HUES48 (cell line): Measurements from ENCODE around the gene GLB1L.
"Not testable (repeated sequence)": the region's sequence is repeated elsewhere in the genome, so short reads cannot be mapped to it uniquely, and the experiment has no call there.

Experiments
- H3K27ac ChIP-seq: one replicate; pipeline ENCODE4 v1.7.0; 2013; ENCODE audit warnings: low read depth, low read length, inconsistent platforms
- H3K27me3 ChIP-seq: 2 replicates; pipeline ENCODE4 v1.6.1; 2013; ENCODE audit warnings: mild to moderate bottlenecking, low read length; ENCODE audit not compliant: control insufficient read depth, insufficient read depth
- H3K36me3 ChIP-seq: 2 replicates; pipeline ENCODE4 v1.6.1; 2013; ENCODE audit warnings: low read length; ENCODE audit not compliant: control insufficient read depth, insufficient read depth
- H3K4me1 ChIP-seq: 2 replicates; pipeline ENCODE4 v1.6.1; 2013; ENCODE audit warnings: mild to moderate bottlenecking, low read length; ENCODE audit not compliant: control insufficient read depth, insufficient read depth
- H3K4me3 ChIP-seq: 2 replicates; pipeline ENCODE4 v1.5.1; 2013; ENCODE audit warnings: mild to moderate bottlenecking, low read depth, low read length
- H3K9ac ChIP-seq: 2 replicates; pipeline ENCODE4 v1.6.1; 2013; ENCODE audit warnings: mild to moderate bottlenecking, low read depth, low read length, moderate library complexity
- H3K9me3 ChIP-seq: 2 replicates; pipeline ENCODE4 v1.6.1; 2013; ENCODE audit warnings: low read length; ENCODE audit not compliant: control insufficient read depth, insufficient read depth

Gene GLB1L

DNA sequence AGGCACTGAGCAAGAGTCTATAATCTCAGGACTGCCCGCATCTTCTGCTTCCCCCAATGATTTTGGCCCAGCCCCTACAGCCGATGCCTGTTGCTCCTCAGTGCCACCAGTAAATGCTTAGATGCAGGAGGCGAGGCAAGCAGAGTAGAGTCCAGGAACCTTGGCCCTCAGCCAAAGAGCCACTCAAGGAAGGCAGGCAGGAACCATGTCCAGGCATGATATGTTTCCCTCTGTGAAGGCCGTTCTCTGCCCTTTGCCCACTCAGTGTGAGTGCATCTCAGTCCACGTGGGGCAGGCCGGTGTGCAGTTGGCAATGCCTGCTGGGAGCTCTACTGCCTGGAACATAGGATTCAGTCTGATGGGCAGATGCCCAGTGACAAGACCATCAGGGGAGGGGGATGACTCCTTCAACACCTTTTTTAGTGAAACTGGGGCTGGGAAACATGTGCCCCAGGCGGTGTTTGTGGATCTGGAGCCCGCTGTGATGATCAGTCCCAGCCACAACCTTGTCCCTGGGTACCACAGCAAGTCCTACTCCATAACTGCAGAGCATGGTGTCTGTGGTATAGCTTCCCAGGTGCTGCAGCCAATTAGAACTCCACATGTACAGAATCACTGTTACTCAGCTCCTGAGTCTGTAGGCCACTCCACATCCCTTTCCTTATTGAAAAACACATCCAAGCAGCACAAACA lies 24.3 kb upstream of the GLB1L start:
- H3K9me3 ChIP-seq, result no peaks in the 10 kb centered on the region
- H3K36me3 ChIP-seq, result no peaks in the 10 kb centered on the region
- no peak overlapping the region for H3K4me3 ChIP-seq
- peaks cover 5% of the 10 kb centered on the region for H3K4me1 ChIP-seq
- H3K9ac ChIP-seq, result no peak overlapping the region
- H3K27me3 ChIP-seq, result peaks cover 8% of the 10 kb centered on the region; the same call in 1 of the 2 replicates
- no peak overlapping the region for H3K27ac ChIP-seq

DNA sequence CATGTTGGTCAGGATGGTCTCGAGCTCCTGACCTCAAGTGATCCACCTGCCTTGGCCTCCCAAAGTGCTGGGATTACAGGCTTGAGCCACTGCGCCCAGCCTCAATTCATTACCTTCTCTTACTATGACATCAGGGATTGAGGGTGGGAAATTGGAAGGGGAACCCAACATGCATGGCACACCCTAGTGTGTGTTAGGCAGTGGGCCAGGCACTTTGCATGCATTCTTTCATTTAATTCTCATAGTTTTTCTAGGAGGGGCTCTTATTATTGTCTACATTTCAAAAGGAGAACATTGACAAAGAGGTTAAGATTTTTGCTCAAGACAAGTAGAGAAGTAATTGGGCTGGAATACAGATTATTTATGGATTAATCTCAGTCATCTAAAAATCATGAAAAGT lies 23.1 kb upstream of the GLB1L start:
- no peak overlapping the region for H3K9ac ChIP-seq
- no peaks in the 10 kb centered on the region for H3K9me3 ChIP-seq
- H3K27ac ChIP-seq, result no peak overlapping the region
- peaks cover 8% of the 10 kb centered on the region; the same call in 1 of the 2 replicates for H3K27me3 ChIP-seq
- H3K4me3 ChIP-seq, result no peak overlapping the region
- H3K36me3 ChIP-seq, result no peaks in the 10 kb centered on the region
- H3K4me1 ChIP-seq, result no peaks in the 10 kb centered on the region

DNA sequence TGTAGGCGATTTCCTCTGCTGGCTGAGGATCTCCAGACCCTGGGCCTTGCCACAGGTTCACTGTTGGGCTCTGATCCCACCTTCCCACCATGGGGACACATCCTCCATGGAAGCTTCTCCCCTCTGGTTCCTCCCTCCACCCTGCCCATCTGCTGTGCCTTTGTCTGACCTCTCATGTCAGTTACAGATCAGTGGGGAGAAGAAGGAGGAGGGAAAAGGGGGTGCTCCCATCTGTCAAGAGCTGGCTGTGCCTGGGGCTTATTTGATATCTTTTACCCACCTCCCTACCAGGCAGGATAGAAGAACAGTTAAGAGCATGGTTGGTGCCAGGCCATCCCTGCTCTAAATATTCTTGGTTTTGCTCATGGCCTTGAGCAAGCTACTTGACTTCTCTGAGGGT lies 21.6 kb upstream of the GLB1L start:
- Histone ChIP-seq H3K9ac (no peak overlapping the region), H3K4me1 (no peaks in the 10 kb centered on the region), H3K36me3 (no peaks in the 10 kb centered on the region), H3K9me3 (no peaks in the 10 kb centered on the region), H3K4me3 (no peak overlapping the region), H3K27me3 (0 out of 2 replicates have a peak, but pooled peaks cover 4% of the 10 kb centered on the region), H3K27ac (no peak overlapping the region)

DNA sequence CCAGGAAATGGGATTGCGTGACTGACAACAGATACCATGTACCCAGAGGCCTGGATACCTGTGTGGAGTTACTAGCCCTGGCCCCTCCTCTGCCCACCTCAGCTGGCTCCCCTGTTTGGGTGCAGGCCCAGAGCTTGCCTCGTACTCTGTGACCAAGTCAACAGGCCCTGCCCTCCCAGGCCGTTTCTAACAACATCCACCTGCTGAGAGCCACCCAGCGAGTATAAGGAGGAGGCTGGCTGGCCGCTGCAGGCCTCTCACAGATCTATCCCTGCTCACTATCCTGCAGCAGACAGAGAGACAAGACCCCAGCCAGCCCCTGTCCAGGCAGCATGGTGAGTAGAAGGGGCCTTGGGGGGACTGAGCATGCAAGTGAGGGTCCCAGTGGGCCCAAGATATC lies 21.0 kb upstream of the GLB1L start:
- H3K4me3 ChIP-seq, result no peak overlapping the region
- no peaks in the 10 kb centered on the region for H3K9me3 ChIP-seq
- H3K27me3 ChIP-seq, result peaks cover 10% of the 10 kb centered on the region; the same call in 1 of the 2 replicates
- H3K27ac ChIP-seq, result no peak overlapping the region
- H3K9ac ChIP-seq, result no peak overlapping the region
- H3K36me3 ChIP-seq, result no peaks in the 10 kb centered on the region
- no peaks in the 10 kb centered on the region for H3K4me1 ChIP-seq

DNA sequence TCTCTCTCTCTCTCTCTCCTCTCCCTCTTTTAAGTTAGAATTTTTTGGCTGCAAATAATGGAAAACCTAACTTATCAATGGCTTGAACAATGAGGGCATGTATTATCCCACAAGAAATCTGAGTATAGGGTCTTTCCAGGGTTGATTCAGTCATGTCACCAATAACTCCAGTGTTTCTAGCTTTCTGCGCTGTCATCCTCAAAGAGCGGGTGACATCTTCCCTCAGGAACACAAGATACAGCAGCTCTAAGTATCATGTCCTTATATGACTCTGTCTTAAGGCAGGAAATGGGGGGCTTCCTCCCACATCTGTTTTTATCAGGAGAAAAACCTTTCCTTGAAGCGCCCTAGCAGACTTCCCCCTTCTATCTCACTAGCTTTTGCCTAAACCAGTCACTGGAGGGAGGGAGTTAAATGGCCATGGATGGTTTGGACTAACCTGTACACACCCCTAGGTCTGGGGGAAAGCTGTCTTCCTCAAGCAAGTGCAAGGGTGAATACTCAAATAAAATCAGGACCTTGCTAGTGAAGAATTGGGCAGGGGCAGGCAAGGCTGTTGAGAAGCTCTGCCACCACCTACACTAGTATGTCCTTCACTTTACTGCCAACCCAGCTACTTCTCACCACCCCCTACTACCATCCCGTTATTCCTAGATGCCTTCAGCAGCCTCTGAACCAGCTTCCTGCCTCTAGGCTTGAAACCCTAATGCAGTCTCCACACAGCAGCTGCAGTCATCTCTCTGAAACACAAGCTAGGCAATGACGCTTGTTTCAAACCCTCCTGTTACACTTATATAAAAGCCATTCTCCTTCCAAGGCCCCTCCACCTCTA lies 16.0 kb upstream of the GLB1L start:
- Histone ChIP-seq H3K36me3 (no peaks in the 10 kb centered on the region), H3K27me3 (peaks cover 22% of the 10 kb centered on the region), H3K9ac (no peak overlapping the region), H3K9me3 (no peaks in the 10 kb centered on the region), H3K4me1 (no peaks in the 10 kb centered on the region), H3K27ac (no peak overlapping the region), H3K4me3 (no peak overlapping the region)

DNA sequence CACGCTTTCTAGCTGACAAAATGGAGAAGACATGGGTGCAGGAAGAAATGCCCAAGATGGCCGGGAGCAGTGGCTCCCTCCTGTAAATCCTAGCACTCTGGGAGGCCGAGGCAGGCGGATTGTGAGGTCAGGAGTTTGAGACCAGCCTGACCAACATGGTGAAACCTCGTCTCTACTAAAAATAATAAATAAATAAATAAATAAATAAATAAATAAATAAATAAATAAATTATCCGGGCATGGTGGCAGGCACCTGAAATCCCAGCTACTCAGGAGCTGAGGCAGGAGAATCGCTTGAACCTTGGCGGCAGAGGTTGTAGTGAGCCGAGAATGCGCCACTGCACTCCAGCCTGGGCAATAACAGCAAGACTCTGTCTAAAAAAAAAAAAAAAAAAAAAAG lies 13.7 kb upstream of the GLB1L start:
- not testable (repeated sequence) for H3K4me1 ChIP-seq, H3K9ac ChIP-seq, H3K27ac ChIP-seq, H3K4me3 ChIP-seq, H3K36me3 ChIP-seq, H3K9me3 ChIP-seq
- H3K27me3 ChIP-seq, result peaks cover 44% of the 10 kb centered on the region

DNA sequence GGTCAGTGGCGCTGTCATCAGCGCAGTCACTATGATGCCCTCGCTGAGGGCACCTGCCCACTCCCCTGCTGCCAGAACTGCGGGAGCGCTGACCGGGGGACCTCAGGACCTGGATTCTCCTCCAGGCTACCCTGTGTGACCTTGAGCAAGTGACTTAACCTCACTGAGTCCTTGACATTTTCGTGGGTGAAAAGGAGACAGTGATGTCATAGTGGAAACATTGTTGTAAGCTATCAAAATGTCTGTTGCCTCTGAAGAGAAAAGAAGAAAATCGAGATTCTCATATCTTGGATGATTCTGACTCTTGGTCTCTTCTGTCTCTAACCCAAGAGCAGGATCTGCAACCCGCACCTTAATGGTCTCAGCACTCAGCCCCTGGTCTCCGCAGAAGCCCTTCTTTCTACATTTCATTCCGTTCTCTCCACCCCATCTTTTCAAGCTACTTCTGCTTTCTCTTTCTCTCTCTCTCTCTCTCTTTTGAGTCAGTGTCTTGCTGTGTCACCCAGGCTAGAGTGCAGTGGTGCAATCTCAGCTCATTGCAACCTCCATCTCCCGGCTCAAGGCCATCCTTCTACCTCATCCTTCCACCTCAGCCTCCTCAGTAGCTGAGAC lies 9.5 kb upstream of the GLB1L start:
- no peak overlapping the region for H3K9ac ChIP-seq
- H3K27me3 ChIP-seq, result peaks cover 63% of the 10 kb centered on the region
- no peaks in the 10 kb centered on the region for H3K9me3 ChIP-seq
- peaks cover 15% of the 10 kb centered on the region for H3K4me1 ChIP-seq
- H3K4me3 ChIP-seq, result peak overlapping the region; percentile 73
- H3K27ac ChIP-seq, result no peak overlapping the region
- peaks cover 6% of the 10 kb centered on the region for H3K36me3 ChIP-seq

DNA sequence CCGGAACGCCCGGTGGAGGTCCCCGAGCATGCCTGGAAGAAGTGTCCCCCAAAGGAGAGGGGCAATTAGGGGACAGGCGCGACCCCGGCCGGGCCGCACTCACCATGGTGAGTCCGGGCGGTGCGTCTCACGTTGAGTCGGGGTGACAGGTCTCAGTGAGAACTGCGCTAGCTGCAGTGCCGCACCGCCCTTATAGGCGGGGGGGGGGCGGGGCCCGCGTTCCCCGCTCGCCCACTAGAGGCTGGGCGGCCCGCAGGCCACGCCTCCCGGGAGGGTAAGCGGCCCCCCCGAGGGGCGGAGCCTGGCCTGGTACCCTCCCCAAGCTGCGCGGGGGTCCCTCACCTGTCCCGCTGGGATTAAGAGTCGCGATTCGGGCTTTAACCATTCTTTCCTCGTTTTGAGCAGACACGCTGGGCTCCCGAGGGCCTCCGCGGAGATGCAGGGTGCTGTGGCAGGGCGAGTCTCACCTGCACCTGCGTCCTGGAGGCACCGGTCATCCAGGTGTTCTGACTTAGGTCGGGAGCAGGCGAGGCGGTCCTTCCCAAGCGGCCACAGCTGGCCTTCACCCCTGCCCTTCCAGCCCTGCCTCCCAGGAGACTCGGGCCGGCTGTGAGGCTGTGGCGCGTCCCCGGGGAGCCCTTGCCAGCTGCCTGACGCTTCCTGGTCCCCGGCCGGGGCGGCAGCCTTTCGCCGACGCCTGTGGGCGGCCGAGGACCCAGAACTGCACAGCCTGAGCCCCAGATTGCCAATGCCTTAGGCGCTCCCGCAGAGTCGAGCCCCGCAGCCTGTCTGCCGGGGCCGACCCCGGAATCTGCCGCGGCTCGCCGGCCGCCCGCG lies 8.7 kb upstream of the GLB1L start, which contains the start of gene TUBA4A:
Gene TUBA4A (minus strand): TSS at position 166 of the 837 bp plus-strand sequence. CDS start 60 bp downstream, at position 106.
- Histone ChIP-seq H3K27me3 (peaks cover 58% of the 10 kb centered on the region), H3K4me3 (peak within 1 kb of the TSS; percentile 73), H3K4me1 (peaks cover 15% of the 10 kb centered on the region), H3K36me3 (peaks cover 7% of the 10 kb centered on the region), H3K9ac (no peak within 1 kb of the TSS), H3K27ac (no peak within 1 kb of the TSS), H3K9me3 (no peaks in the 10 kb centered on the region)

DNA sequence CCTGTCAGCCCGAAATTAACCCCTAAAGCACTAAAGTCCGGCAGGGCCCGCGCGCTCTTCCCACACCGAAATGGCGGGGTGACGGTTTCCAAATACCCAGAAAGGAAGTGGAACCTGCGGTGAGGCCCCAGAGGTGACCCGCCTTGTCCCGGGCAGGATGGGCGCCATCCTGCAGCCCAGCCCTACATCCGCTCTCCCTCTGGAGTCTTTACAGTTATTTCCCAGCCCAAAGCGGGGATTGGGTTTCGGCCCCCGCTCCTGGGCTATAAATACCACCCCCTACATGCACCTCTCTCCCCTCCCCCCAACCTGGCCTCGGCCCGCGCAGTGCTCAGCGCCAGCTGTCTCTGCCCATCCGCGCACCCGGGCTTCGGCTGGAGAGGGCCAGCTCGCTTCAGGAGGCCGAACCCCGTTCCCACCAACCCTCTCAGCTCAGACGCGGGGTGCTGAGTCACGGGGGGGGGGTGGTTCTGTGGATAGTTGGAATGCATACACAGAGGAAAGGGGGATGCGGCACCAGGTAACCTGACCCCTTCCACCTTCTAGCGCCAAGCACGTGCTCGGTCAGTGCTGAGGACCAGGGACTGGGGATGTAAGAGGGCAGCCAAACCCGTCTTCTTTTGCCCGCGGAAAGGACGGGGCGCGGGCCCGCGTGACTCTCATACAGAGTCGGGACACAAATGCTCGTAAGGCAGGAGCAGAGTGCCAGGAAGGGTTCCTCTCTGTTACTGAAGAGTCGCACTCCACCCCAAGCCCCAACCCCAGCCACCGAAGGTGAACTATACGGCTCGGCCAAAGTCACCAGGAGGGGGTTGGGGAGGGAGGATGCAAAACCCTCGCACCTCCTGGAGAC lies 7.9 kb upstream of the GLB1L start, which contains the start of gene TUBA4B:
Gene TUBA4B (plus strand): TSS at position 344 of the 853 bp plus-strand sequence. CDS start 165 bp downstream, at position 509.
- Histone ChIP-seq H3K27me3 (peaks cover 58% of the 10 kb centered on the region), H3K4me1 (peaks cover 15% of the 10 kb centered on the region), H3K9me3 (no peaks in the 10 kb centered on the region), H3K27ac (no peak within 1 kb of the TSS), H3K4me3 (peak within 1 kb of the TSS; percentile 73), H3K9ac (no peak within 1 kb of the TSS), H3K36me3 (peaks cover 14% of the 10 kb centered on the region)

DNA sequence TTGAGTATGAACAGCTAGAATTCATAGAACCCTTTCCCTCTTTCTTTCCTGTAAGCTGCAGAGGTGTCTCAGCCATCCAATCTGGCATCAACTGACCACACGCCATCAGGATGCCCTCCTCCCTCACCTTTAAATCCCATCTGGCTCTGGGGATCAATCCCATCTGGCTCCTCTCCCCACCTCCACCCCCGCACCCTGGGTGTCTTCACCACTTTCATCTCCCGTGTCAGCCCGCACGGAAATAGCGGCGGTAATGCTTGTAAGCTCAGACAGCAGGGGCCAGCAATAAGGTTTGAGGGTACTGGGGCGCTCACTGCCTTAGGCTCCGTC lies 7.3 kb upstream of the GLB1L start:
- no peak overlapping the region for H3K9ac ChIP-seq
- H3K9me3 ChIP-seq, result no peaks in the 10 kb centered on the region
- peaks cover 20% of the 10 kb centered on the region for H3K36me3 ChIP-seq
- H3K27ac ChIP-seq, result no peak overlapping the region
- H3K4me3 ChIP-seq, result peak overlapping the region; percentile 73
- peaks cover 15% of the 10 kb centered on the region for H3K4me1 ChIP-seq
- peaks cover 58% of the 10 kb centered on the region for H3K27me3 ChIP-seq
